GM18873 (cell line): ENCODE measurements around the gene HMGB1.

Experiments
- ATAC-seq: cut with Tn5 transposase; IDR thresholded peaks from one replicate; pipeline ENCODE4 v1.9.1; 2021; ENCODE audit warnings: mild to moderate bottlenecking, moderate library complexity, moderate number of reproducible peaks; ENCODE audit not compliant: unreplicated experiment, low FRiP score

HMGB1 gene

GRCh38 chr13:30406779-30407416 lies 58.8 kb downstream of the HMGB1 start:
- ATAC-seq: no peak
